DOHH2 (cell line): ENCODE data around the gene CLASP1.
A peak's percentile ranks its signal among the peaks of the same experiment; 100 is the strongest.

ENCODE experiments used
- H3F3A ChIP-seq: fragments of 200-600 bp; sonication (generic), shearing (Covaris generic); 2 replicates; pipeline ENCODE4 v1.6.0; 2016; ENCODE audit warnings: antibody characterized with exemption, mild to moderate bottlenecking; ENCODE audit not compliant: control insufficient read depth, insufficient read depth
- H3K27ac ChIP-seq: fragments of 200-600 bp; sonication (generic); 2 replicates; pipeline ENCODE4 v1.5.1; 2014; ENCODE audit warnings: low read depth, mild to moderate bottlenecking, low read length, moderate library complexity
- H3K27me3 ChIP-seq: fragments of 200-600 bp; sonication (generic); 2 replicates; pipeline ENCODE4 v1.6.1; 2014; ENCODE audit warnings: mild to moderate bottlenecking, low read length, mixed read lengths; ENCODE audit not compliant: control insufficient read depth
- H3K36me3 ChIP-seq: fragments of 200-600 bp; sonication (generic); 2 replicates; pipeline ENCODE4 v1.6.1; 2014; ENCODE audit warnings: mild to moderate bottlenecking, low read length, moderate library complexity, mixed read lengths; ENCODE audit not compliant: control insufficient read depth
- H3K4me1 ChIP-seq: fragments of 200-600 bp; sonication (generic); 2 replicates; pipeline ENCODE4 v1.6.1; 2014; ENCODE audit warnings: mild to moderate bottlenecking, low read length, mixed read lengths; ENCODE audit not compliant: control insufficient read depth
- H3K4me2 ChIP-seq: fragments of 200-600 bp; sonication (generic); 2 replicates; pipeline ENCODE4 v1.6.0; 2014; ENCODE audit warnings: mild to moderate bottlenecking, low read length, moderate library complexity
- H3K4me3 ChIP-seq: fragments of 200-600 bp; sonication (generic); 2 replicates; pipeline ENCODE4 v1.5.1; 2014; ENCODE audit warnings: mild to moderate bottlenecking, low read length, mixed read lengths
- H3K79me2 ChIP-seq: fragments of 200-600 bp; sonication (generic); 2 replicates; pipeline ENCODE4 v1.6.1; 2014; ENCODE audit warnings: mild to moderate bottlenecking, low read length, mixed read lengths; ENCODE audit not compliant: control insufficient read depth
- H3K9me2 ChIP-seq: fragments of 200-600 bp; sonication (generic); replicated peaks from 2 replicates; pipeline ENCODE4 v1.6.1; 2014; ENCODE audit warnings: mild to moderate bottlenecking, low read length, mixed read lengths; ENCODE audit not compliant: control insufficient read depth
- H3K9me3 ChIP-seq: fragments of 200-600 bp; sonication (generic); 2 replicates; pipeline ENCODE4 v1.6.1; 2014; ENCODE audit warnings: antibody characterized with exemption, low read length, mixed read lengths; ENCODE audit not compliant: control insufficient read depth, insufficient read depth
- H4K20me1 ChIP-seq: fragments of 200-600 bp; sonication (generic); 2 replicates; pipeline ENCODE4 v1.6.0; 2014; ENCODE audit warnings: low read depth, mild to moderate bottlenecking, antibody characterized with exemption, low read length, moderate library complexity; ENCODE audit not compliant: control insufficient read depth, insufficient read depth
- CTCF ChIP-seq: fragments of 200-600 bp; sonication (generic); IDR thresholded peaks from one replicate; pipeline ENCODE4 v1.5.1; 2014; ENCODE audit warnings: antibody characterized with exemption, mild to moderate bottlenecking, low read depth, low read length; ENCODE audit not compliant: poor library complexity, severe bottlenecking
- EZH2phosphoT487 ChIP-seq: fragments of 200-600 bp; sonication (generic); IDR thresholded peaks from 2 replicates; pipeline ENCODE4 v1.6.1; 2017; ENCODE audit warnings: borderline replicate concordance, mild to moderate bottlenecking, antibody characterized with exemption, low read length, moderate library complexity, mixed read lengths

The CLASP1 gene

GRCh38 chr2:121649149-121649595 is at the start of gene CLASP1:
CLASP1 (minus strand) TSS chr2:121649462; CDS start chr2:121605895, 43,567 bp downstream.
- H3K9me2 ChIP-seq = no peaks in the 10 kb centered on the region
- no peaks in the 10 kb centered on the region for H3K9me3 ChIP-seq
- H3K4me3 ChIP-seq = peak within 1 kb of the TSS; percentile 83
- peaks cover 34% of the 10 kb centered on the region for H3K36me3 ChIP-seq
- no peaks in the 10 kb centered on the region for H3F3A ChIP-seq
- peak within 1 kb of the TSS; percentile 91 for H3K4me2 ChIP-seq
- TF ChIP-seq CTCF (no peak), EZH2phosphoT487 (no peak)
- H3K27ac ChIP-seq = peak within 1 kb of the TSS; percentile 89
- 0 out of 2 replicates have a peak, but pooled peaks cover 4% of the 10 kb centered on the region for H4K20me1 ChIP-seq
- H3K27me3 ChIP-seq = no peaks in the 10 kb centered on the region
- peaks cover 37% of the 10 kb centered on the region for H3K4me1 ChIP-seq
- H3K79me2 ChIP-seq = peaks cover 90% of the 10 kb centered on the region

- Histone ChIP-seq H3K27me3 (no peaks in the 10 kb centered on the region), H3K36me3 (no peaks in the 10 kb centered on the region), H3K79me2 (no peaks in the 10 kb centered on the region), H4K20me1 (no peaks in the 10 kb centered on the region), H3F3A (no peaks in the 10 kb centered on the region), H3K4me3 (no peak overlapping the region), H3K4me2 (no peak overlapping the region), H3K4me1 (peaks cover 7% of the 10 kb centered on the region), H3K9me3 (no peaks in the 10 kb centered on the region), H3K9me2 (no peaks in the 10 kb centered on the region), H3K27ac (no peak overlapping the region)
- TF ChIP-seq CTCF (no peak), EZH2phosphoT487 (no peak)
These were observed 49.2 kb upstream of the CLASP1 start for GRCh38 chr2:121698318-121698930.

- H3K4me3 ChIP-seq = no peak overlapping the region
- no peaks in the 10 kb centered on the region for H3K9me3 ChIP-seq
- H3K9me2 ChIP-seq = no peaks in the 10 kb centered on the region
- no peak overlapping the region for H3K4me2 ChIP-seq
- H3F3A ChIP-seq = no peaks in the 10 kb centered on the region
- no peaks in the 10 kb centered on the region for H3K36me3 ChIP-seq
- H3K4me1 ChIP-seq = peaks cover 7% of the 10 kb centered on the region
- no peaks in the 10 kb centered on the region for H3K27me3 ChIP-seq
- H3K27ac ChIP-seq = no peak overlapping the region
- TF ChIP-seq EZH2phosphoT487 (no peak), CTCF (no peak)
- no peaks in the 10 kb centered on the region for H3K79me2 ChIP-seq
- H4K20me1 ChIP-seq = no peaks in the 10 kb centered on the region
These were observed 47.9 kb upstream of the CLASP1 start for GRCh38 chr2:121697108-121697631.
